ENCODE measurements around the gene ACTL7A.

ACTL7A gene

GRCh38 chr9:108850293-108850897, 11.7 kb upstream of the ACTL7A start:
- H3K4me3 ChIP-seq (ENCODE audit: low read depth, low read length) = no peak overlapping the region
- TF ChIP-seq CTCF (IDR thresholded peaks at IDR 0.05; ENCODE audit: low read depth, low read length) = no peak

- no peak overlapping the region for H3K4me3 ChIP-seq (ENCODE audit: low read depth, low read length)
- TF ChIP-seq CTCF (IDR thresholded peaks at IDR 0.05; ENCODE audit: low read depth, low read length) = no peak
These were observed 10.9 kb upstream of the ACTL7A start for GRCh38 chr9:108851138-108851537.

- no peak for TF ChIP-seq CTCF (IDR thresholded peaks at IDR 0.05; ENCODE audit: low read depth, low read length)
These were observed 10.0 kb upstream of the ACTL7A start for GRCh38 chr9:108852079-108852478.

GRCh38 chr9:108854094-108854493, 8.0 kb upstream of the ACTL7A start:
- H3K4me3 ChIP-seq (ENCODE audit: low read depth, low read length) = no peak overlapping the region
- TF ChIP-seq CTCF (IDR thresholded peaks at IDR 0.05; ENCODE audit: low read depth, low read length) = no peak

More at GRCh38 chr9:108852079-108852478, 10.0 kb upstream of the ACTL7A start:
- no peak overlapping the region for H3K4me3 ChIP-seq (ENCODE audit: low read depth, low read length)

- no peak for TF ChIP-seq CTCF (IDR thresholded peaks at IDR 0.05; ENCODE audit: low read depth, low read length)
- H3K4me3 ChIP-seq (ENCODE audit: low read depth, low read length) = no peak overlapping the region
These were observed 7.2 kb upstream of the ACTL7A start for GRCh38 chr9:108854641-108855528.

- H3K4me3 ChIP-seq (ENCODE audit: low read depth, low read length) = no peak overlapping the region
- no peak for TF ChIP-seq CTCF (IDR thresholded peaks at IDR 0.05; ENCODE audit: low read depth, low read length)
These were observed 6.6 kb upstream of the ACTL7A start for GRCh38 chr9:108855529-108855886.

GRCh38 chr9:108855888-108856287, 6.2 kb upstream of the ACTL7A start, which contains the start of gene ACTL7B:
Gene ACTL7B, minus strand, starts transcription at chr9:108855986. Its CDS starts 56 bp downstream, at chr9:108855930.
- H3K4me3 ChIP-seq (ENCODE audit: low read depth, low read length) = no peak within 1 kb of the TSS
- TF ChIP-seq CTCF (IDR thresholded peaks at IDR 0.05; ENCODE audit: low read depth, low read length) = no peak
